22Rv1 (cell line): ENCODE data around the gene PTPN21.

Experiments used
- ZFX ChIP-seq: fragments of 450-650 bp; IDR thresholded peaks from 2 replicates; pipeline ENCODE4 v1.6.1; 2017; ENCODE audit warnings: antibody characterized with exemption, borderline replicate concordance
- TF ChIP-seq, protein P1 (sequence below): fragments of 450-650 bp; IDR thresholded peaks from 2 replicates; pipeline ENCODE4 v1.5.1; 2017; ENCODE audit warnings: mild to moderate bottlenecking

DNA sequence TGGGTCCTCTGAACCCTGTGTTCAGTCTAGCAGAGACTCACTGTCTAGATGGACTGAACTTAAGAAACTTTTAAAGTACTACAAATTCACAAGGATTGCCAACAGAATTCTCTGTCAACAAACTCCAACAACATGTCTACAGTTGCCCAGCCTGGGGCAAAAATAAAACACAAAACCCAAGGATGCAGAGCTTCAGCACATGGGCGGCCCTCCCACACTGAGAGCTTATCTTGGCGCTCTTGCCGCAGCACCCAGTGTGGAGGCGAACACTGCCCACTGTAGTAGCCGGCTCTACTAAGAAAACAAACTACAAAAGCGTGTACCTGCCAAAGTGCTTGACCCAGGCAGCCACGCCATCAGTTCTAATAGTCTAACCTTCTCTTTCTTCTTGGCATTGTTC is 66.7 kb downstream of the PTPN21 start:
- TF ChIP-seq, protein P1, sequence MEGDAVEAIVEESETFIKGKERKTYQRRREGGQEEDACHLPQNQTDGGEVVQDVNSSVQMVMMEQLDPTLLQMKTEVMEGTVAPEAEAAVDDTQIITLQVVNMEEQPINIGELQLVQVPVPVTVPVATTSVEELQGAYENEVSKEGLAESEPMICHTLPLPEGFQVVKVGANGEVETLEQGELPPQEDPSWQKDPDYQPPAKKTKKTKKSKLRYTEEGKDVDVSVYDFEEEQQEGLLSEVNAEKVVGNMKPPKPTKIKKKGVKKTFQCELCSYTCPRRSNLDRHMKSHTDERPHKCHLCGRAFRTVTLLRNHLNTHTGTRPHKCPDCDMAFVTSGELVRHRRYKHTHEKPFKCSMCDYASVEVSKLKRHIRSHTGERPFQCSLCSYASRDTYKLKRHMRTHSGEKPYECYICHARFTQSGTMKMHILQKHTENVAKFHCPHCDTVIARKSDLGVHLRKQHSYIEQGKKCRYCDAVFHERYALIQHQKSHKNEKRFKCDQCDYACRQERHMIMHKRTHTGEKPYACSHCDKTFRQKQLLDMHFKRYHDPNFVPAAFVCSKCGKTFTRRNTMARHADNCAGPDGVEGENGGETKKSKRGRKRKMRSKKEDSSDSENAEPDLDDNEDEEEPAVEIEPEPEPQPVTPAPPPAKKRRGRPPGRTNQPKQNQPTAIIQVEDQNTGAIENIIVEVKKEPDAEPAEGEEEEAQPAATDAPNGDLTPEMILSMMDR, result no peak
- TF ChIP-seq ZFX, result no peak
